SK-N-MC (cell line): ENCODE results near the gene CDC42EP4.
"Not testable (repeated sequence)": the region's sequence is repeated elsewhere in the genome, so short reads cannot be mapped to it uniquely, and the experiment has no call there.

Experiments used
- DNase-seq: peaks from one replicate; pipeline ENCODE4 v3.0.0-alpha.2; 2011; ENCODE audit warnings: low read depth, low spot score
- H3K27ac ChIP-seq: fragments of 200-600 bp; sonication (generic); 2 replicates; pipeline ENCODE4 v1.5.1; 2016; ENCODE audit warnings: mixed run types
- H3K36me3 ChIP-seq: fragments of 200-600 bp; sonication (generic); 2 replicates; pipeline ENCODE4 v1.6.1; 2017; ENCODE audit warnings: antibody characterized with exemption, low read length, mixed read lengths; ENCODE audit not compliant: insufficient read depth
- H3K4me3 ChIP-seq: fragments of 200-600 bp; sonication (generic); 2 replicates; pipeline ENCODE4 v1.5.1; 2016
- H3K9ac ChIP-seq: fragments of 200-600 bp; sonication (generic); 2 replicates; pipeline ENCODE4 v1.8.0; 2017; ENCODE audit warnings: mixed run types, mixed read lengths; ENCODE audit not compliant: insufficient read length
- H3K9me3 ChIP-seq: fragments of 200-600 bp; sonication (generic); 2 replicates; pipeline ENCODE4 v1.6.1; 2017; ENCODE audit warnings: low read depth, mild to moderate bottlenecking, antibody characterized with exemption, low read length, moderate library complexity, mixed read lengths
- EZH2 ChIP-seq: fragments of 200-600 bp; sonication (generic); IDR thresholded peaks from one replicate; pipeline ENCODE4 v1.6.1; 2017; ENCODE audit warnings: antibody characterized with exemption
- FOXP2 ChIP-seq: optimal IDR thresholded peaks from 2 replicates; pipeline ENCODE3; 2011; ENCODE audit warnings: mild to moderate bottlenecking, moderate library complexity; ENCODE audit not compliant: insufficient read depth; ENCODE audit errors: extremely low read length, control extremely low read depth
- POLR2AphosphoS5 ChIP-seq: IDR thresholded peaks from 2 replicates; pipeline ENCODE4 v1.6.1; 2012; ENCODE audit warnings: mild to moderate bottlenecking, low read depth, low read length, borderline replicate concordance

CDC42EP4 gene

DNA sequence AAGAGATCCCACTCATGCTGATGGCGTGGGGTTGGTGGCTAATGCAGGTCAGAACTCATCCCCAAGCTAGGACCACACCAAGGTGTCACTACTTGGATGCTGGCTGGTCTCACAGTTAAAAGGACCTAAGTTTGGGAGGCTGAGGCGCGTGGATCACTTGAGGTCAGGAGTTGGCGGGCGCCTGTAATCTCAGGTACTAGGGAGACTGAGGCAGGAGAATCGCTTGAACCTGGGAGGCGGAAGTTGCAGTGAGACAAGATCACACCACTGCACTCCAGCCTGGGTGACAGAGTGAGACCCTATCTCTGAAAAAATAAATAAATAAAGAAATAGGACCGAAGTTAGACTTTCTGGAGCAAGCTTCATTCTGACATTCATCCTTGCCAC lies 6.6 kb upstream of the CDC42EP4 start:
- no peak for DNase-seq
- Histone ChIP-seq H3K4me3 (no peak overlapping the region), H3K9me3 (no peaks in the 10 kb centered on the region), H3K27ac (no peak overlapping the region), H3K9ac (no peak overlapping the region), H3K36me3 (no peaks in the 10 kb centered on the region)
- no peak for TF ChIP-seq FOXP2
- no peak for TF ChIP-seq POLR2AphosphoS5
- no peak for TF ChIP-seq EZH2

DNA sequence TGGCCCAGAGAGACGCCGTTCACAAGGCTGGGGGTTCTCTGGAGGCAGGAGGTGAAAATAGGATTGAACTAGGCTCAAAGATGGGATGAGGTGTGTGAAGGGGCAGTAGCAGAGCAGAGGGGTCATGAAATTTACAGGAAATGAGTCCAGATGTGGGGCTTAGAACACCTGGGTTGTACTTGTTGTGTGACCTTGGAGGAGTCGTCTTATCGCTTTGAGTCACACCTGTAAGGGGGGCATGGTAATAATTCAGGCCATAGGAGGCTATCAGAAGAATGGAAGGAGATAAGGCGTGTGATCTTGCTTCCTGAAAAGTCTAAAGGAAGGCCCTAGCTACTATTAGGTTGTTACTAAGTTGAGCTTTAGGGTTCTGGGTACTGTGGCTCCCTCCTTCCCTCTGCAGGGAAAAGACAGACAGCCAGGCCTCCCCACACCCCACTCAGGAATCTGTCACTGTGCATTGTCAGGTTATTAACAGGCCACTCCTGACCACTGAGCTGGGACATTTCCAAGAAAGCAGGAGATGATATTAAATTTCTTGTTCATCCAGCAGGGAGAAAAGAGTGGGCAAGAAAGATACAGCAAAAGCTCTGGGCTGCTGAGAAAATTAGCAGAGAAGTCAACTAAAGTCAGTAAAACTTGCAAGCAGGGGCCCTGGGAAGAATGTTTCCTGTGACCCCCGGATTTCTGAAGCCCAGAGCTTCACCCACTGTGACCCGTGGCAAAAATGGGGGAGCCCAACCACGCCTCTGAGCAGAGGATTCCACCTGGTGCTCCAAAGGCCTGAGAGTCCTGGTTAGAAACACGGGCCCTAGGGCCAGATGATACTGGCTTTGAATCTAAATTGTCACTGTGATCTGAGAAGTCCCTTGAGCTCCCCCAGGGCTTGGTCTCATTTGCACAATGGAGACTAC lies 6.0 kb upstream of the CDC42EP4 start:
- Histone ChIP-seq H3K9ac (no peak overlapping the region), H3K36me3 (no peaks in the 10 kb centered on the region), H3K4me3 (no peak overlapping the region), H3K9me3 (no peaks in the 10 kb centered on the region), H3K27ac (no peak overlapping the region)
- no peak for DNase-seq
- TF ChIP-seq EZH2 = no peak
- no peak for TF ChIP-seq POLR2AphosphoS5
- no peak for TF ChIP-seq FOXP2

DNA sequence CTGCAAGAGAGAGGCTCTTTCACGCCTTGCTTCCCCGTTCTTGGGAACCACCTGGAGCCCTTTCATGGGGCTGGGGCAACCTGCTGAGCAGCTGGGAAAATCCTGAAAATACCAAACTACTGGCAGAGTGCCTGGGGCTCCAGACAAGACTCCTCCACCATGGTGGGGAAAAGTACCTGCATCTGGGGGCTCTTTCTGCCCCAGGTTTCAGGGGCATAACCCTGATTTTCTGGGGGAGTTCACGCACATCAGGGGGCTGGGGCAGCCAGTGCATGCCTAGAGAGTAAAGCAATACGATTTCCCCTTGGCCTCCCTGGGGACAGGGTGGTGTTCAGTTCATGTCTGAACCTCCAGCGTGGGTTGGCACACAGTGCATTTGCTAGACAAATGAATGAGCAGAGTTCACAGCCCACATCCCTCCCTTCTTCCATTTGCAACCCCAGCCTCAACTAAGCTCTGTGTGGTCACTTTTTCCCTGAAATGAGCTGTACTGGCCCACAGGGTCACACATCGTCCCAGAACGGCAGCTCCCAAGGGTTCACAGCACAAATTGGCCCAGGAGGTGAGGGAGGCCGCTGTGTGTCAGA lies 5.2 kb upstream of the CDC42EP4 start:
- no peak for DNase-seq
- no peaks in the 10 kb centered on the region for H3K36me3 ChIP-seq
- H3K4me3 ChIP-seq = no peak overlapping the region
- TF ChIP-seq EZH2 = no peak
- no peak for TF ChIP-seq FOXP2
- no peak for TF ChIP-seq POLR2AphosphoS5
- no peaks in the 10 kb centered on the region for H3K9me3 ChIP-seq
- no peak overlapping the region for H3K27ac ChIP-seq
- H3K9ac ChIP-seq = no peak overlapping the region

DNA sequence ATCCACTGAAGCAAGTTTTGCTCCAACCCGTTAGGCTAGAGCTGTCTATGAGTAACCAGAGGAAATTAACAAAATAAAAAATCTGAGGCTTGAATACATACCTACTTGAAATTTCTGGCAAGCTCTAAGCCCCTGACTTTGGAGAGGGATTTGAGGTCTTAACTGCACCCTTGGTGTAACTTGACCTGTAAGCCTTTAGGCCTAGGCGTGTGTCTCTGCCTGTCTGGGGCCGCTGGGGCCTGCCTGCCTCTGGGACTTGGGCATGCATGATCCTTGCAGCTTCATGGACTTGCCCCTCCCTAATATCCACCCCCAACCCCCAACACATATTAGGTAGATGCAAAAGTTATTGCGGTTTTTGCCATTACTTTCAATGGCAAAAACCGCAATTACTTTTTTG lies 3.7 kb upstream of the CDC42EP4 start:
- no peak overlapping the region for H3K4me3 ChIP-seq
- no peak overlapping the region for H3K27ac ChIP-seq
- no peak for DNase-seq
- no peak overlapping the region for H3K9ac ChIP-seq
- H3K36me3 ChIP-seq = no peaks in the 10 kb centered on the region
- TF ChIP-seq FOXP2 (no peak), EZH2 (no peak)
- no peaks in the 10 kb centered on the region for H3K9me3 ChIP-seq

DNA sequence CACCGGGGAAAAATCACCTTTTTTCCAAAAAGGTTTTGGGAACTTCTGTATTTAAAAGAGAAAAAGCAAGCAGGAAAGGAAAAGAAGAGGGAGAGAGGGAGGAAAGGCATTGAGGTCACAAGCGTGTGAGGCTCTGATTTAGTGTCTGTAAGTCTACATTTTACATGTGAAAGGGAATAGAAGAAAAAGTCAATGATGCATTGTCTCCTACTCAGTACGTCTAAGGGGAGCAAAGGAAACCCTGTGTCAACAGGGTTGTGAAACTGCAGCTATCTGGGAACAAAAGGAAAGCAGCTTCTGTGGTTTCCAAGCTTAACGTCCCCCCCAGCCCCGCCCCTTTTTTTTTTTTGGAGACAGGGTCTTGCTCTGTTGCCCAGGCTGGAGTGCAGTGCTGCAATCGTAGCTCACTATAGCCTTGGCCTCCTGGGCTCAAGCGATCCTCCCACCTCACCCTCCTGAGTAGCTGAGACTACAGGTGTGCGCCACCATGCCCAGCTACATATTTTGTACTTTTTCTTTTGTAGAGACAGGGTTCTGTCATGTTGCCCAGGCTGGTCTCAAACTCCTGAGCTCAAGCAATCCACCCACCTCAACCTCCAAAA lies 1.8 kb upstream of the CDC42EP4 start:
- H3K4me3 ChIP-seq = no peak overlapping the region
- H3K9me3 ChIP-seq = no peaks in the 10 kb centered on the region
- no peaks in the 10 kb centered on the region for H3K36me3 ChIP-seq
- H3K9ac ChIP-seq = no peak overlapping the region
- H3K27ac ChIP-seq = no peak overlapping the region
- TF ChIP-seq FOXP2 = no peak
- no peak for TF ChIP-seq POLR2AphosphoS5
- no peak for DNase-seq

DNA sequence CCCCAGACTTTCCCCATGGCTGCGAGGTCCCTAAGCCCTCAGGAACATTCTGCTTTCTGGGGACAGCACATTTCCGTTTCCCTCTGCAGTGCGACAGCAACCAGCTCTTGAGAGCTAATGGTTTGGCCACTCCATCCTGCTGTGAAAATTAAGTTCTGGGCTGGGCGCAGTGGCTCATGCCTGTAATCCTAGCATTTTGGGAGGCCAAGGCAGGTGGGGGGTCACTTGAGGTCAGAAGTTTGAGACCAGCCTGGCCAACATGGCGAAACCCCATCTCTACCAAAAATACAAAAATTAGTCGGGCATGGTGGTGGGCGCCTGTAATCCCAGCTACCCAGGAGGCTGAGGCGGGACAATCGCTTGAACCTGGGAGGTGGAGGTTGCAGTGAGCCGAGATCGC lies 1.1 kb upstream of the CDC42EP4 start:
- not testable (repeated sequence) for H3K27ac ChIP-seq, H3K9ac ChIP-seq, DNase-seq, H3K9me3 ChIP-seq, H3K36me3 ChIP-seq, H3K4me3 ChIP-seq

DNA sequence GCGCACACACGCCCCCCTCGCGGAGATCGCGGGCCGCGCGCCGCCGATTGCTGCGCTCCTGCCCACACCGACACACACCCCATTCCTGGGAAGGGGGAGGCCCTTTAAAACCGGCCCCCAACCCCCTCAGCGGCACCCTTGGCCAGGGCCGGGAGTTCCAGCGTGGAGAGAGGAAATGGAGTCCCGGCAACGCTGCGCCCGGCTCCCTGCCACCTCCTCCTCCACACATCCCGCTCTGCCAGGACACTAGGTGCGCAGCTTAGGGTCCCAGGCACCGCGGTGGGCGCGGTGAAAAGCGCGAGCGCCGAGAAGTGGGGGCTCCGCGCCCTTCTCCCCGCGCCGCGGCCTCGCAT lies 397 bp downstream of the CDC42EP4 start:
- Histone ChIP-seq H3K9me3 (no peaks in the 10 kb centered on the region), H3K27ac (peak overlapping the region; percentile 25; the same call in 1 of the 2 replicates), H3K4me3 (peak overlapping the region; percentile 96), H3K9ac (peak overlapping the region; percentile 88), H3K36me3 (no peaks in the 10 kb centered on the region)
- no peak for TF ChIP-seq POLR2AphosphoS5
- DNase-seq = no peak

DNA sequence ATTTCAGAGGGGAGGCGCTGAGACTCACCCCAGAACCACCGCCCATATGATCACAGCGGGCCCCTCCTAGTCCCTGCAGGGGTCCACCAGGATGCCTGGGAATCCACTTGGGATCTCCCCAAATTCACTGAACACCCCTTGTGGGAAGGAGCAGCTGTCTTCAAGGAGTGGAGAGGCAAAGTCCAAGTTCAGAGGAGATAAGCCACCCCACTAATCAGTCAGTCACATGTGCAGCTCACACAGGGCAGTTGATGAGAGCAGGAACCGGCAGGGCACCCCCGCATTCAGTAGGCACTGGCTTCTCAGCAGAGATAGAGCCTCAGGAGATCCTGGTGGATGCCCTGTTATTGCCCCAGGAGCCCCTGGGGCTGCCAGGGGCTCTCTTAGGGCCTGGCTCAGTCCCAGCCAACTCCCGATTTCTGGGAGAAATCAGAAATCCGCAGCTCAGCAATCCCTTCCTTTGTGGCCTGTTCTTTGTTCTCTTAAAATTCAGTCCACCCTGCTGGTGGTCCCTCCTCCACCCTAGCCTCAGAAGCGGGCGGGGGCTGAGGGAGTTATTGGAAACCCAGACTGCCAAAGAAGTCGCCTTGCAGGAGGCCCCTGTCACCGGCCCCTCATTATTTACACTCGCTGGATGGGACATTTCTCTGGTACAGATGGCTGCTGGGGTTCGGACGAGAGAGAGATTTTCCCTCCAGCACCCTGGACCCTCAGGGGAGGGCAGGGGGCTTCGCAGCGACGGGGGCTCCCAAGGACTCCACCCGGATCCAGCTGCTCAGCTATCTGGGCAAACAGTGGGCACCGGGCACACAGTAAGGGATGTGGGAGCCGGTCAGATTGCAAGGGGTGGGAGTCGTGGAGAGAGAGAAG lies 1.8 kb downstream of the CDC42EP4 start:
- peak overlapping the region; percentile 88 for H3K9ac ChIP-seq
- TF ChIP-seq FOXP2 (no peak), EZH2 (no peak), POLR2AphosphoS5 (no peak; the same call in 1 of the 2 replicates)
- H3K9me3 ChIP-seq = no peaks in the 10 kb centered on the region
- H3K27ac ChIP-seq = peak overlapping the region; percentile 92
- H3K36me3 ChIP-seq = no peaks in the 10 kb centered on the region
- peak overlapping the region; percentile 96 for H3K4me3 ChIP-seq
- no peak for DNase-seq

DNA sequence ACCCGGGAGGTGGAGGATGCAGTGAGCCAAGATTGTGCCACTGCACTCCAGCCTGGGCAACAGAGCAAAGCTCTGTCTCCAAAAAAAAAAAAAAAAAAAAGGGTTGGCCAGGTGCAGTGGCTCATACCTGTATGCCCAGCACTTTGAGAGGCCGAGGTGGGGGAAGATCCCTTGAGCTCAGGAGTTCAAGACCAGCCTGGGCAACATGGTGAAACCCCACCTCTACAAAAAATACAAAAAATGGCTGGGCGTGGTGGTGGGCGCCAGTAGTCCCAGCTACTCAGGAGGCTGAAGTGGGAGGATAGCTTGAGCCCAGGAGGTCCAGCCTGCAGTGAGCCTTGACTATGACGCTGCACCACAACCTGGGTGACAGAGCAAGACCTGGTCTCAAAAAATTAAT lies 2.8 kb downstream of the CDC42EP4 start:
- H3K36me3 ChIP-seq, H3K9ac ChIP-seq, H3K4me3 ChIP-seq, H3K27ac ChIP-seq, H3K9me3 ChIP-seq, DNase-seq: not testable (repeated sequence)
